HepG2 (cell line): ENCODE measurements around the gene OSBPL5. TPM values are rescaled to one million over a fixed set of nuclear protein-coding genes. Genes with fewer than 3 reads are reported as not detected.

Experiments
- ATAC-seq: fragments of 200-7000 bp; cut with Tn5 transposase; 3 replicates; pipeline ENCODE4 v1.9.1; 2020; ENCODE audit warnings: mild to moderate bottlenecking, moderate library complexity
- BruUV-seq: library from RNA; stranded (reverse); fragments of 400-500 nt; replicated peaks from 2 replicates; lab custom pipeline; 2021; lab: Mats Ljungman, UMichigan
- CTCF ChIA-PET: fragments of 300-600 bp; formaldehyde crosslinking; extraction: SDS; loops from one replicate; lab custom pipeline; 2021; ENCODE audit warnings: low total read pairs, inconsistent platforms, low intra/inter-chr PET ratio; lab: Yijun Ruan, JAX
- POLR2A ChIA-PET: fragments of 350-600 bp; sonication (Branson Sonifier 250); formaldehyde crosslinking; loops from one replicate; lab custom pipeline; 2020; ENCODE audit warnings: antibody characterized with exemption, inconsistent platforms; lab: Yijun Ruan, JAX
- DNase-seq: peaks from one replicate; pipeline ENCODE4 v3.0.0-alpha.2; 2015; ENCODE audit warnings: low spot score
- FAIRE-seq: peaks from 3 replicates; lab custom pipeline; 2011; peaks lifted over from hg19 to GRCh38; lab: Jason Lieb, UNC
- H2AFZ ChIP-seq: one replicate; pipeline ENCODE4 v1.6.1; 2011; ENCODE audit warnings: low read length, inconsistent platforms
- H3K27ac ChIP-seq: fragments of 300-600 bp; 3 replicates; pipeline ENCODE4 v1.8.0; 2011; ENCODE audit warnings: mixed run types, mild to moderate bottlenecking, mixed read lengths, low read length, inconsistent platforms; ENCODE audit not compliant: insufficient read depth; ENCODE audit errors: extremely low read length
- H3K27me3 ChIP-seq, 2 experiments: fragments of 200-600 bp in 1 of 2; 2 replicates in 1 of 2; 3 replicates in 1 of 2; pipeline versions ENCODE4 v1.6.0 to v1.8.0; 2011; ENCODE audit warnings: low read length in 2 of 2, mild to moderate bottlenecking in 2 of 2, moderate library complexity in 2 of 2, inconsistent platforms in 1 of 2; ENCODE audit not compliant: insufficient read depth in 2 of 2, control insufficient read depth in 1 of 2
- H3K36me3 ChIP-seq, 2 experiments: fragments of 200-600 bp in 1 of 2; replicated peaks in 1 of 2; 2 replicates in 1 of 2; 3 replicates in 1 of 2; pipeline versions ENCODE4 v1.5.1 to v1.8.0; 2011; ENCODE audit warnings: low read length in 2 of 2, inconsistent platforms in 1 of 2; ENCODE audit not compliant: insufficient read depth in 2 of 2, control insufficient read depth in 1 of 2
- H3K4me1 ChIP-seq: 2 replicates; pipeline ENCODE4 v1.5.1; 2012; ENCODE audit warnings: low read length, inconsistent platforms; ENCODE audit not compliant: insufficient read depth
- H3K4me2 ChIP-seq: 2 replicates; pipeline ENCODE4 v1.6.0; 2011; ENCODE audit warnings: low read depth, low read length, inconsistent platforms
- H3K4me3 ChIP-seq, 3 experiments: fragments of 200-600 bp in 1 of 3; sonication (generic), shearing (Covaris generic) in 1 of 3; replicated peaks in 1 of 3; 2 replicates each; pipeline ENCODE4 v1.5.1; 2011 to 2016; ENCODE audit warnings: low read length in 3 of 3, inconsistent platforms in 2 of 3, low read depth in 2 of 3, mild to moderate bottlenecking in 2 of 3, control low read depth in 1 of 3, mixed read lengths in 1 of 3; ENCODE audit not compliant: insufficient read depth in 1 of 3
- H3K79me2 ChIP-seq: one replicate; pipeline ENCODE4 v1.6.1; 2011; ENCODE audit warnings: low read length, inconsistent platforms; ENCODE audit not compliant: insufficient read depth
- H3K9ac ChIP-seq: 2 replicates; pipeline ENCODE4 v1.6.0; 2011; ENCODE audit warnings: mild to moderate bottlenecking, low read depth, low read length, inconsistent platforms; ENCODE audit not compliant: insufficient read depth
- H3K9me3 ChIP-seq: 2 replicates; pipeline ENCODE4 v1.5.1; 2012; ENCODE audit warnings: mild to moderate bottlenecking, low read length
- H4K20me1 ChIP-seq: 2 replicates; pipeline ENCODE4 v1.6.0; 2011; ENCODE audit warnings: inconsistent platforms, mild to moderate bottlenecking, low read length, moderate library complexity; ENCODE audit not compliant: insufficient read depth
- ATAD3A ChIP-seq: sonication (generic); formaldehyde crosslinking; IDR thresholded peaks from 2 replicates; pipeline ENCODE4 v1.4.0; 2020; ENCODE audit warnings: missing genetic modification reagents
- DNMT3B ChIP-seq: conservative IDR thresholded peaks from 2 replicates; pipeline ENCODE4 v1.6.1; 2016; ENCODE audit warnings: missing biosample characterization, control low read depth
- GATAD2A ChIP-seq: IDR thresholded peaks from 2 replicates; pipeline ENCODE4 v1.6.1; 2016
- HDAC6 ChIP-seq: fragments of 200-600 bp; sonication (generic); IDR thresholded peaks from 2 replicates; pipeline ENCODE4 v1.7.0; 2017; ENCODE audit warnings: mild to moderate bottlenecking, antibody characterized with exemption, low read length, low read depth
- HOMEZ ChIP-seq: IDR thresholded peaks from 2 replicates; pipeline ENCODE4 v1.6.1; 2016; ENCODE audit warnings: low read depth
- MAFF ChIP-seq: IDR thresholded peaks from 2 replicates; pipeline ENCODE4 v1.6.1; 2011; ENCODE audit warnings: low read depth, low read length, improper control_type of control experiment
- MEIS2 ChIP-seq: sonication (generic); formaldehyde crosslinking; IDR thresholded peaks from 2 replicates; pipeline ENCODE4 v1.9.0; 2021; ENCODE audit warnings: mild to moderate bottlenecking, missing genetic modification reagents
- ZFP36 ChIP-seq: fragments of 150-350 bp; IDR thresholded peaks from 2 replicates; pipeline ENCODE4 v1.6.1; 2018; ENCODE audit warnings: borderline replicate concordance, low read length, low read depth; ENCODE audit not compliant: partially characterized antibody
- ZNF292 ChIP-seq: sonication (generic); formaldehyde crosslinking; IDR thresholded peaks from 2 replicates; pipeline ENCODE4 v1.8.1; 2022; ENCODE audit warnings: mild to moderate bottlenecking, low read depth, missing genetic modification reagents, borderline replicate concordance
- ZNF362 ChIP-seq: sonication (generic); formaldehyde crosslinking; IDR thresholded peaks from 2 replicates; pipeline ENCODE4 v1.4.0; 2020; ENCODE audit warnings: missing genetic modification reagents, mild to moderate bottlenecking, borderline replicate concordance
- WGBS: methylation state at CpG from one replicate; pipeline ENCODE4 v1.1.6; 2017; ENCODE audit warnings: low lambda C conversion rate; 5-methylcytosine and 5-hydroxymethylcytosine counted together
- in situ Hi-C: cut with HindIII; loops from 2 replicates; pipeline ENCODE4 v1.10.0; 2017; ENCODE audit warnings: low pct_unique_long_range_greater_than_20kb; ENCODE audit not compliant: extremely low pct_ligation_motif_present
- intact Hi-C: fragments of 100-400 bp; cut with micrococcal nuclease; formaldehyde crosslinking; loops from one replicate; pipeline ENCODE4 v1.10.0; 2022; ENCODE audit not compliant: unreplicated experiment
- polyA plus RNA-seq, 8 experiments: library from polyadenylated mRNA; depleted of rRNA in 3 of 8; stranded (reverse) in 7 of 8; unstranded in 1 of 8; fragments of >200 nt; fragmentation: Illumina TruSeq in 4 of 8; extraction: Trizol in 4 of 8; gene quantifications; 2 replicates each; pipeline versions ENCODE4 v1.2.1 to v1.2.3, GENCODE V29; 2011 to 2016; ENCODE audit warnings: low read depth in 4 of 8, missing spikeins in 1 of 8, mixed read lengths in 1 of 8; ENCODE audit not compliant: insufficient read depth in 1 of 8
- total RNA-seq, 5 experiments: library from RNA; depleted of rRNA; stranded (reverse); fragments of >200 nt; fragmentation: Illumina TruSeq; extraction: Trizol; gene quantifications; 2 replicates each; pipeline ENCODE4 v1.2.3, GENCODE V29; 2016; ENCODE audit warnings: low read depth in 1 of 5
- TF ChIP-seq, protein P1 (sequence below): sonication (generic); formaldehyde crosslinking; IDR thresholded peaks from 2 replicates; pipeline ENCODE4 v1.5.0; 2020; ENCODE audit warnings: mild to moderate bottlenecking, missing genetic modification reagents
- TF ChIP-seq, protein P2 (sequence below): sonication (generic); formaldehyde crosslinking; IDR thresholded peaks from 2 replicates; pipeline ENCODE4 v1.4.0; 2020; ENCODE audit warnings: missing genetic modification reagents, borderline replicate concordance

OSBPL5 gene
- total and polyA plus RNA-seq, 2 of the 13 experiments (the other 11 are each of a cell fraction or from before 2014, with no cell fraction given), result not detected

DNA sequence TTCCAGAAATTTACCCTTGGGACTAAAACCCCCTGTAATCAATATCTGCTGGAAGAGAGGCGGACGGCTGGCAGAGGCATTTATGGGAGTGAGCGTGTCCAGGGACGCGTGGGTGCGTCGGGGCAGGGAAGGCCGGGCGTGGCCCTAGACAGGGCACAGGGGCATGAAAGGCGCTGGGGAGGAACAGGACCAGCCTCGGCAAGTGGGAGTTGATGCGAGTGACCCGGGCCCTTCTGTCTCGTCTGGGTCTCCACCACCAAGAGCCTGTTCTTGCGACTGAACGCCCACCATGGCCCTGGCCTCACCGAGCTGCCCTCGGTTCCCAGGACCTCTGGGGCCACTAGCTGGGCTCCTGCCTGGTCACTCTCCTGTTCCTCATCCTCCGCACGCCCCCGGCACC lies 17.5 kb downstream of the OSBPL5 start:
- TF ChIP-seq HDAC6, result no peak
- no peaks in the 10 kb centered on the region for H3K4me1 ChIP-seq
- no peak overlapping the region for H3K9ac ChIP-seq
- FAIRE-seq (no peak), ATAC-seq (no peak), DNase-seq (no peak)
- H3K4me3 ChIP-seq, result no peak overlapping the region
- H3K9me3 ChIP-seq, result no peaks in the 10 kb centered on the region
- no peak overlapping the region for H2AFZ ChIP-seq
- no peaks in the 10 kb centered on the region for H4K20me1 ChIP-seq
- H3K27ac ChIP-seq, result no peak overlapping the region
- CTCF ChIA-PET, result no interaction called here
- peaks cover 26 to 77% of the 10 kb centered on the region in 2 experiments for H3K27me3 ChIP-seq
- in situ Hi-C loops (no loop called here), intact Hi-C loops (no loop called here)
- BruUV-seq, result no TSS peak
- POLR2A ChIA-PET, result no interaction called here
- H3K79me2 ChIP-seq, result no peaks in the 10 kb centered on the region
- no peaks in the 10 kb centered on the region for H3K36me3 ChIP-seq
- no peak overlapping the region for H3K4me2 ChIP-seq
- WGBS, result 56% methylated on average over 21 of the region's 21 CpGs

GRCh38 chr11:3147257-3147619 lies 17.9 kb downstream of the OSBPL5 start:
- no peaks in the 10 kb centered on the region for H3K36me3 ChIP-seq
- ATAC-seq (peak; percentile 27; the same call in 2 of the 3 replicates), FAIRE-seq (no peak), DNase-seq (no peak)
- CTCF ChIA-PET, result no interaction called here
- 65% methylated on average over 4 of the region's 17 CpGs for WGBS
- intact Hi-C loops (no loop called here), in situ Hi-C loops (no loop called here)
- POLR2A ChIA-PET, result no interaction called here
- no peaks in the 10 kb centered on the region for H4K20me1 ChIP-seq
- no peaks in the 10 kb centered on the region for H3K9me3 ChIP-seq
- no peak overlapping the region for H3K4me2 ChIP-seq
- no peak overlapping the region for H3K9ac ChIP-seq
- no peaks in the 10 kb centered on the region for H3K79me2 ChIP-seq
- no peaks in the 10 kb centered on the region for H3K4me1 ChIP-seq
- no peak overlapping the region for H2AFZ ChIP-seq
- H3K27me3 ChIP-seq, result peaks cover 24 to 77% of the 10 kb centered on the region in 2 experiments
- no peak overlapping the region for H3K4me3 ChIP-seq
- no peak overlapping the region for H3K27ac ChIP-seq
- BruUV-seq, result no TSS peak
- no peak for TF ChIP-seq ATAD3A (CRISPR knock-in tag)
- no peak for TF ChIP-seq ZNF362 (CRISPR knock-in tag)
- TF ChIP-seq MEIS2 (CRISPR knock-in tag), result no peak
- TF ChIP-seq, protein P1, sequence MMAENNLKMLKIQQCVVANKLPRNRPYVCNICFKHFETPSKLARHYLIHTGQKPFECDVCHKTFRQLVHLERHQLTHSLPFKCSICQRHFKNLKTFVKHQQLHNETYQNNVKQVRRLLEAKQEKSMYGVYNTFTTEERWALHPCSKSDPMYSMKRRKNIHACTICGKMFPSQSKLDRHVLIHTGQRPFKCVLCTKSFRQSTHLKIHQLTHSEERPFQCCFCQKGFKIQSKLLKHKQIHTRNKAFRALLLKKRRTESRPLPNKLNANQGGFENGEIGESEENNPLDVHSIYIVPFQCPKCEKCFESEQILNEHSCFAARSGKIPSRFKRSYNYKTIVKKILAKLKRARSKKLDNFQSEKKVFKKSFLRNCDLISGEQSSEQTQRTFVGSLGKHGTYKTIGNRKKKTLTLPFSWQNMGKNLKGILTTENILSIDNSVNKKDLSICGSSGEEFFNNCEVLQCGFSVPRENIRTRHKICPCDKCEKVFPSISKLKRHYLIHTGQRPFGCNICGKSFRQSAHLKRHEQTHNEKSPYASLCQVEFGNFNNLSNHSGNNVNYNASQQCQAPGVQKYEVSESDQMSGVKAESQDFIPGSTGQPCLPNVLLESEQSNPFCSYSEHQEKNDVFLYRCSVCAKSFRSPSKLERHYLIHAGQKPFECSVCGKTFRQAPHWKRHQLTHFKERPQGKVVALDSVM (CRISPR knock-in tag), result no peak
- TF ChIP-seq, protein P2, sequence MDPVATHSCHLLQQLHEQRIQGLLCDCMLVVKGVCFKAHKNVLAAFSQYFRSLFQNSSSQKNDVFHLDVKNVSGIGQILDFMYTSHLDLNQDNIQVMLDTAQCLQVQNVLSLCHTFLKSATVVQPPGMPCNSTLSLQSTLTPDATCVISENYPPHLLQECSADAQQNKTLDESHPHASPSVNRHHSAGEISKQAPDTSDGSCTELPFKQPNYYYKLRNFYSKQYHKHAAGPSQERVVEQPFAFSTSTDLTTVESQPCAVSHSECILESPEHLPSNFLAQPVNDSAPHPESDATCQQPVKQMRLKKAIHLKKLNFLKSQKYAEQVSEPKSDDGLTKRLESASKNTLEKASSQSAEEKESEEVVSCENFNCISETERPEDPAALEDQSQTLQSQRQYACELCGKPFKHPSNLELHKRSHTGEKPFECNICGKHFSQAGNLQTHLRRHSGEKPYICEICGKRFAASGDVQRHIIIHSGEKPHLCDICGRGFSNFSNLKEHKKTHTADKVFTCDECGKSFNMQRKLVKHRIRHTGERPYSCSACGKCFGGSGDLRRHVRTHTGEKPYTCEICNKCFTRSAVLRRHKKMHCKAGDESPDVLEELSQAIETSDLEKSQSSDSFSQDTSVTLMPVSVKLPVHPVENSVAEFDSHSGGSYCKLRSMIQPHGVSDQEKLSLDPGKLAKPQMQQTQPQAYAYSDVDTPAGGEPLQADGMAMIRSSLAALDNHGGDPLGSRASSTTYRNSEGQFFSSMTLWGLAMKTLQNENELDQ (CRISPR knock-in tag), result no peak
- no peak for TF ChIP-seq DNMT3B (CRISPR knock-in tag)
- TF ChIP-seq GATAD2A (CRISPR knock-in tag), result no peak
- TF ChIP-seq MAFF, result no peak
- no peak for TF ChIP-seq ZNF292 (CRISPR knock-in tag)
- TF ChIP-seq HOMEZ (CRISPR knock-in tag), result no peak
- no peak for TF ChIP-seq ZFP36
